ENCODE measurements around the gene DRP2. TPM values are rescaled to one million over a fixed set of nuclear protein-coding genes. Genes with fewer than 3 reads are reported as not detected.

DRP2 gene
- polyA plus RNA-seq, 1 of the 3 experiments (the other 2 are of a cell fraction): 0.16 TPM

GRCh38 chrX:101287402-101287801 lies 67.8 kb downstream of the DRP2 start:
- Histone ChIP-seq H3K9me3 (no peaks in the 10 kb centered on the region), H2AFZ (ENCODE audit: low read depth) (no peak overlapping the region), H3F3A (replicated peaks; ENCODE audit: insufficient read depth) (no peaks in the 10 kb centered on the region), H4K20me1 (ENCODE audit: insufficient read depth) (no peaks in the 10 kb centered on the region), H3K4me2 (no peak overlapping the region), H3K27me3 (ENCODE audit: insufficient read depth) (no peaks in the 10 kb centered on the region), H3K4me1 (ENCODE audit: control insufficient read depth in 1 of 2, insufficient read depth in 2 of 2, low read depth in 1 of 2, low read length in 1 of 2) (no peaks in the 10 kb centered on the region), H3K27ac (ENCODE audit: low read depth in 2 of 2, low read length in 1 of 2) (no peak overlapping the region), H3K9me2 (no peaks in the 10 kb centered on the region), H3K36me3 (replicated peaks in 1 of 2; ENCODE audit: control insufficient read depth in 1 of 2, insufficient read depth in 2 of 2, low read length in 1 of 2) (no peaks in the 10 kb centered on the region), H3K79me2 (ENCODE audit: insufficient read depth) (no peaks in the 10 kb centered on the region), H3K4me3 (ENCODE audit: low read depth in 2 of 2, low read length in 1 of 2) (no peak overlapping the region), H3K9ac (no peak overlapping the region)
- DNase-seq: peak; percentile 51
- no peak for TF ChIP-seq ELF1 (IDR thresholded peaks at IDR 0.05)
- peak; percentile 57 for TF ChIP-seq SMC3 (IDR thresholded peaks at IDR 0.05; ENCODE audit: low read depth, low read length)
- no peak for TF ChIP-seq EZH2phosphoT487 (IDR thresholded peaks at IDR 0.05; ENCODE audit: borderline replicate concordance, low read depth)
- no peak for TF ChIP-seq RCOR1 (IDR thresholded peaks at IDR 0.05; ENCODE audit: low read length)
- TF ChIP-seq TCF12 (IDR thresholded peaks at IDR 0.05): no peak
- no peak for TF ChIP-seq RXRA (IDR thresholded peaks at IDR 0.05; ENCODE audit: borderline replicate concordance, low read depth)
- TF ChIP-seq IRF3 (IDR thresholded peaks at IDR 0.05; ENCODE audit: low read depth, low read length): no peak
- no peak for TF ChIP-seq GABPA (IDR thresholded peaks at IDR 0.05; ENCODE audit: low read depth)
- TF ChIP-seq POLR2AphosphoS5 (IDR thresholded peaks at IDR 0.05; ENCODE audit: low read depth, low read length): no peak
- no peak for TF ChIP-seq ZBTB33 (IDR thresholded peaks at IDR 0.05; ENCODE audit: borderline replicate concordance, low read depth)
- TF ChIP-seq CTCF (IDR thresholded peaks at IDR 0.05): peak; percentile 72
- TF ChIP-seq RAD21 (IDR thresholded peaks at IDR 0.05; ENCODE audit: low read length): peak; percentile 74
- TF ChIP-seq REST (IDR thresholded peaks at IDR 0.05; ENCODE audit: low read depth, low read length): no peak
- TF ChIP-seq USF1 (IDR thresholded peaks at IDR 0.05; ENCODE audit: borderline replicate concordance, low read depth): no peak
- TF ChIP-seq MXI1 (IDR thresholded peaks at IDR 0.05; ENCODE audit: low read depth, low read length): no peak
- no peak for TF ChIP-seq RFX5 (IDR thresholded peaks at IDR 0.05; ENCODE audit: low read length)
- no peak for TF ChIP-seq YY1 (IDR thresholded peaks at IDR 0.05; ENCODE audit: low read depth)
- TF ChIP-seq TEAD4 (IDR thresholded peaks at IDR 0.05; ENCODE audit: borderline replicate concordance, insufficient read depth): no peak
- no peak for TF ChIP-seq NRF1 (IDR thresholded peaks at IDR 0.05; ENCODE audit: low read depth, low read length)
- TF ChIP-seq MAX (IDR thresholded peaks at IDR 0.05; ENCODE audit: low read depth): no peak
- TF ChIP-seq USF2 (IDR thresholded peaks at IDR 0.05; ENCODE audit: borderline replicate concordance, low read depth, low read length): no peak
- no peak for TF ChIP-seq JUND (IDR thresholded peaks at IDR 0.05)
- 4% methylated on average over 2 of the region's 2 CpGs for WGBS (ENCODE audit: low lambda C conversion rate)
- CTCF ChIA-PET: interaction anchor here (0.7 to 1.8 kb wide), 7 partner anchors 9 to 835 kb away, joined by 3 to 8 read pairs (median 3); no protein-coding TSS in a partner anchor
- POLR2A ChIA-PET: no interaction called here
